GM12878 (cell line): ENCODE measurements around the gene TRIM69. TPM values are rescaled to one million over a fixed set of nuclear protein-coding genes. Genes with fewer than 3 reads are reported as not detected.
A peak's percentile ranks its signal among the peaks of the same experiment; 100 is the strongest.

ENCODE experiments used
- ATAC-seq: fragments of 200-7000 bp; cut with Tn5 transposase; 3 replicates; pipeline ENCODE4 v1.9.1; 2020; ENCODE audit warnings: mild to moderate bottlenecking, moderate library complexity
- BruUV-seq: library from RNA; stranded (reverse); fragments of 400-500 nt; replicated peaks from 2 replicates; lab custom pipeline; 2021; lab: Mats Ljungman, UMichigan
- CTCF ChIA-PET: fragments of 300-600 bp; sonication (Branson Sonifier 250); formaldehyde crosslinking; extraction: SDS; loops from one replicate; lab custom pipeline; 2021; ENCODE audit warnings: inconsistent platforms; lab: Yijun Ruan, JAX
- POLR2A ChIA-PET: fragments of 350-600 bp; formaldehyde crosslinking; extraction: SDS; loops from one replicate; lab custom pipeline; 2021; ENCODE audit warnings: inconsistent platforms; lab: Charles Lee
- RAD21 ChIA-PET: fragments of 300-600 bp; sonication (Branson Sonifier 250); formaldehyde crosslinking; loops from one replicate; lab custom pipeline; 2023; ENCODE audit warnings: antibody characterized with exemption; ENCODE audit not compliant: unreplicated experiment; lab: Charles Lee
- SMC1A ChIA-PET: fragments of 300-600 bp; sonication (Branson Sonifier 250); formaldehyde crosslinking; loops from one replicate; lab custom pipeline; 2023; ENCODE audit not compliant: unreplicated experiment, uncharacterized antibody; lab: Charles Lee
- DNase-seq: peaks from one replicate; pipeline ENCODE4 v3.0.0-alpha.2; 2011; ENCODE audit warnings: low read depth, low spot score
- FAIRE-seq: peaks from 3 replicates; lab custom pipeline; 2011; peaks lifted over from hg19 to GRCh38; lab: Jason Lieb, UNC
- H2AFZ ChIP-seq: 2 replicates; pipeline ENCODE4 v1.6.0; 2011; ENCODE audit warnings: low read depth, low read length, control low read depth; ENCODE audit not compliant: control insufficient read depth
- H3K27ac ChIP-seq: 2 replicates; pipeline ENCODE4 v1.5.1; 2011; ENCODE audit warnings: control low read depth; ENCODE audit not compliant: control insufficient read depth, insufficient read depth
- H3K27me3 ChIP-seq, 2 experiments: replicated peaks in 1 of 2; 2 replicates each; pipeline versions ENCODE4 v1.6.0 to v1.6.1; 2011; ENCODE audit warnings: low read length in 1 of 2; ENCODE audit not compliant: control insufficient read depth in 2 of 2, insufficient read depth in 2 of 2
- H3K36me3 ChIP-seq, 2 experiments: 2 replicates each; pipeline ENCODE4 v1.5.1; 2011; ENCODE audit warnings: low read length in 1 of 2; ENCODE audit not compliant: control insufficient read depth in 2 of 2, insufficient read depth in 2 of 2
- H3K4me1 ChIP-seq: 2 replicates; pipeline ENCODE4 v1.6.1; 2011; ENCODE audit warnings: mild to moderate bottlenecking, low read length, moderate library complexity, mixed read lengths; ENCODE audit not compliant: control insufficient read depth, insufficient read depth
- H3K4me2 ChIP-seq: 2 replicates; pipeline ENCODE4 v1.6.0; 2011; ENCODE audit warnings: control low read depth; ENCODE audit not compliant: control insufficient read depth, insufficient read depth
- H3K4me3 ChIP-seq: fragments of 200-600 bp; sonication (generic); 2 replicates; pipeline ENCODE4 v1.5.1; 2016
- H3K79me2 ChIP-seq: 2 replicates; pipeline ENCODE4 v1.6.0; 2011; ENCODE audit warnings: low read length; ENCODE audit not compliant: control insufficient read depth, insufficient read depth
- H3K9ac ChIP-seq: 2 replicates; pipeline ENCODE4 v1.8.0; 2011; ENCODE audit warnings: low read length, control low read depth, mixed read lengths; ENCODE audit not compliant: control insufficient read depth, insufficient read depth
- H3K9me3 ChIP-seq: replicated peaks from 3 replicates; pipeline ENCODE4 v1.5.1; 2011; ENCODE audit warnings: mild to moderate bottlenecking, low read length; ENCODE audit not compliant: control insufficient read depth, insufficient read depth
- H4K20me1 ChIP-seq: 2 replicates; pipeline ENCODE4 v1.6.0; 2011; ENCODE audit not compliant: control insufficient read depth, insufficient read depth
- CBX5 ChIP-seq: sonication (generic); IDR thresholded peaks from 2 replicates; pipeline ENCODE4 v1.6.1; 2016; ENCODE audit warnings: low read depth, moderate library complexity, mild to moderate bottlenecking, inconsistent platforms
- CHD4 ChIP-seq: fragments of 200-600 bp; sonication (generic); IDR thresholded peaks from 2 replicates; pipeline ENCODE4 v1.6.1; 2016; ENCODE audit warnings: mild to moderate bottlenecking
- EED ChIP-seq: sonication (generic); IDR thresholded peaks from 2 replicates; pipeline ENCODE4 v1.6.1; 2016; ENCODE audit warnings: antibody characterized with exemption, low read depth
- HDGF ChIP-seq: fragments of 450-650 bp; IDR thresholded peaks from 2 replicates; pipeline ENCODE4 v1.6.1; 2016; ENCODE audit warnings: antibody characterized with exemption
- MYB ChIP-seq: fragments of 150-350 bp; IDR thresholded peaks from 2 replicates; pipeline ENCODE4 v1.6.1; 2014; ENCODE audit warnings: mild to moderate bottlenecking, low read depth, low read length, borderline replicate concordance
- PML ChIP-seq: IDR thresholded peaks from 2 replicates; pipeline ENCODE4 v1.6.1; 2012; ENCODE audit warnings: low read length, inconsistent platforms
- RB1 ChIP-seq: fragments of 450-650 bp; formaldehyde crosslinking; IDR thresholded peaks from 2 replicates; pipeline ENCODE4 v1.6.1; 2017; ENCODE audit warnings: mild to moderate bottlenecking, borderline replicate concordance
- RELA ChIP-seq: fragments of 450-650 bp; IDR thresholded peaks from 2 replicates; pipeline ENCODE4 v1.8.0; 2014; ENCODE audit warnings: borderline replicate concordance; ENCODE audit not compliant: partially characterized antibody
- STAT3 ChIP-seq: IDR thresholded peaks from 2 replicates; pipeline ENCODE4 v1.6.1; 2011; ENCODE audit warnings: low read depth, low read length, improper control_type of control experiment
- WGBS: methylation state at CpG from one replicate; pipeline ENCODE4 v1.1.6; 2016; ENCODE audit warnings: low lambda C conversion rate; ENCODE audit not compliant: insufficient replicate concordance, insufficient coverage; ENCODE audit errors: missing lambda C conversion rate; 5-methylcytosine and 5-hydroxymethylcytosine counted together
- in situ Hi-C: fragments of 300-500 bp; cut with MboI; formaldehyde crosslinking; loops from 9 replicates; pipeline ENCODE4 v1.14.3; 2018; ENCODE audit warnings: mixed read lengths
- intact Hi-C: fragments of 100-400 bp; cut with micrococcal nuclease; formaldehyde crosslinking; loops from one replicate; pipeline ENCODE4 v1.14.2; 2022; ENCODE audit not compliant: unreplicated experiment
- polyA plus RNA-seq, 11 experiments: library from polyadenylated mRNA; depleted of rRNA in 4 of 11; unstranded in 6 of 11; stranded (reverse) in 5 of 11; fragments of >200 nt; fragmentation: Nextera tagmentation in 4 of 11; fragmentation: Illumina TruSeq in 1 of 11; extraction: Ambion mirVana in 4 of 11; extraction: Trizol in 1 of 11; gene quantifications; 1 replicate in 1 of 11; 2 replicates in 10 of 11; pipeline versions ENCODE4 v1.2.1 to v1.2.3, GENCODE V29; 2011 to 2016; ENCODE audit warnings: inconsistent platforms in 2 of 11, missing spikeins in 2 of 11, low read depth in 1 of 11
- small RNA-seq: library from RNA; depleted of rRNA; stranded (forward); fragments of <200 nt; gene quantifications from one replicate; pipeline ENCODE3, GENCODE V24; 2014
- total RNA-seq, 4 experiments: library from RNA; depleted of rRNA in 3 of 4; stranded (reverse); fragments of >200 nt in 3 of 4; fragmentation: Illumina TruSeq in 1 of 4; extraction: Trizol in 1 of 4; gene quantifications; 2 replicates each; pipeline versions ENCODE4 v1.2.1 to v1.2.3, GENCODE V29; 2013 to 2021
- TF ChIP-seq, protein P1 (sequence below): IDR thresholded peaks from 2 replicates; pipeline ENCODE4 v1.6.1; 2012; ENCODE audit warnings: low read depth, low read length, improper control_type of control experiment

Gene TRIM69
- total and polyA plus RNA-seq, 10 of the 15 experiments (the other 5 are each of a cell fraction or from before 2014, with no cell fraction given): 11.2 to 52.7 (median 37.8) TPM

DNA sequence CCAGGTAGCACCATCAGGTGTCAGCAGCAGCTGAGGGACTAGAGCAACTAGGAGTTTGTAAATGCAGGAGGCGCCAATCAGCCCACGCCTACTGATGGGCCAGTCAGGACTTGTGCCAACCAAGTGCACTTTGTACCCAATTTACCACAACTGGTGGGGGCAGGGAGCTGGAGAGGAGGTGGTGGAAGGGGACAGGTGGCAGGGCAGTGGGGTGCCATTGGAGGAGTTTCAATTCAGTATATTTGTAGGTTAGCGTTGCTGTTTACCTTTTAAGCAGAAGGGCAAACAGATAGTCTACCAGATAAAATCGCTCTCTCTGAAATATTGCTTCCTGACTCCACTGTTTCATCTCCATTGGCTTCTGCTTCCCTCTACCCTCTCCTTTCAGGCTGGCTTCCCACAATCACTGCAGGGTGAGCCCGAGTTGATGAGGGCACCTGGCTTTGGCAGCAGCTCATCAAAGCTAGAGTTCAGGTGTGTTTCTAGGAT is 75.7 kb downstream of the TRIM69 start (continued):
- no peak for TF ChIP-seq PML
- TF ChIP-seq CHD4: no peak
- TF ChIP-seq EED: no peak
- TF ChIP-seq RELA: no peak

DNA sequence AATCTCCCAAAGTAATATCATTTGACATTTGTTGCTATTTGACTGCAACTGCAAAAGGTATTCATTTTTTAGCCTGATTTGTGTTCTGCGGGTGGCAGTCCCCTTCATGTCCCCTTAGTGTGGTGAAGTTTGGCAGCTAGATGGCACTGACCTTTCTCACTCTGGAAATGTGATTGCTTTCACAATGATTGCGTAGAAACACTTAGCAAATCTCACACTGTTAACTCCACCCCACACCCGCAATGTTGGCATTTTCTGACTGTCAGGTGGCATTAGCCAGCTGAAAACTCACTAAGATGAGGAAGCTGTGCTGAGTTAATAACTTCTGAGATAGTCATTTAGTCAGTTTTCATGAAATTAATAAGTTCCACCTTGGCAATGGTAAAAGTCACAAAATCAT is 76.9 kb downstream of the TRIM69 start:
- ChIA-PET SMC1A (no interaction called here), RAD21 (no interaction called here), POLR2A (no interaction called here), CTCF (interaction anchor here (1.7 to 2.2 kb wide), 2 partner anchors 25 to 40 kb away, joined by 3 to 8 read pairs; no protein-coding TSS in a partner anchor)
- Histone ChIP-seq H4K20me1 (no peaks in the 10 kb centered on the region), H2AFZ (no peak overlapping the region), H3K27me3 (no peaks in the 10 kb centered on the region), H3K27ac (no peak overlapping the region), H3K79me2 (no peaks in the 10 kb centered on the region), H3K4me3 (no peak overlapping the region), H3K9ac (no peak overlapping the region), H3K9me3 (no peaks in the 10 kb centered on the region), H3K4me1 (no peaks in the 10 kb centered on the region), H3K36me3 (no peaks in the 10 kb centered on the region), H3K4me2 (no peak overlapping the region)
- TF ChIP-seq CBX5 (no peak), RB1 (no peak), HDGF (no peak), STAT3 (no peak), MYB (no peak)
- TF ChIP-seq, protein P1, sequence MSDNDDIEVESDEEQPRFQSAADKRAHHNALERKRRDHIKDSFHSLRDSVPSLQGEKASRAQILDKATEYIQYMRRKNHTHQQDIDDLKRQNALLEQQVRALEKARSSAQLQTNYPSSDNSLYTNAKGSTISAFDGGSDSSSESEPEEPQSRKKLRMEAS: no peak
- intact Hi-C loops (no loop called here), in situ Hi-C loops (no loop called here)
- ATAC-seq (peak; percentile 49), DNase-seq (no peak), FAIRE-seq (no peak)
- WGBS: 4% methylated on average over 3 of the region's 3 CpGs
- BruUV-seq: no TSS peak

Small RNA genes within 50 kb of the gene (small RNA-seq; reads per million reads assigned to genes)
- gene RF00019: not detected

Other genes with a start within 250 kb of the TRIM69 start
- gene EIF3J, start 199.4 kb upstream of the TRIM69 start, total RNA-seq (2014; rRNA removed): 45.4 and 47.6 TPM in 2 replicates
- gene EIF3J, start 199.4 kb upstream of the TRIM69 start, total RNA-seq (2014; rRNA removed; fragmentation: Illumina TruSeq; extraction: Trizol): 87.9 and 95.5 TPM in 2 replicates
- gene EIF3J, start 199.4 kb upstream of the TRIM69 start, total RNA-seq (2021): 96.2 and 101 TPM in 2 replicates
- gene EIF3J, start 199.4 kb upstream of the TRIM69 start, polyA plus RNA-seq (2011; rRNA removed): 91.0 and 119 TPM in 2 replicates
- 126 and 162 TPM in 2 replicates for gene EIF3J, start 199.4 kb upstream of the TRIM69 start, polyA plus RNA-seq (2014; fragmentation: Illumina TruSeq; extraction: Trizol)
- gene EIF3J, start 199.4 kb upstream of the TRIM69 start, polyA plus RNA-seq (2014; fragmentation: Nextera tagmentation; extraction: Ambion mirVana): 10 to 100 TPM; 34.7 to 36.3 TPM
- gene EIF3J, start 199.4 kb upstream of the TRIM69 start, polyA plus RNA-seq (2014; rRNA removed): 56.2 and 75.7 TPM in 2 replicates
- 10 to 100 TPM; 48.6 to 52.5 TPM for gene EIF3J, start 199.4 kb upstream of the TRIM69 start, polyA plus RNA-seq (2016; fragmentation: Nextera tagmentation; extraction: Ambion mirVana)
- gene SPG11, start 72.9 kb upstream of the TRIM69 start, total RNA-seq (2014; rRNA removed): 61.2 and 65.6 TPM in 2 replicates
- 57.2 and 62.1 TPM in 2 replicates for gene SPG11, start 72.9 kb upstream of the TRIM69 start, total RNA-seq (2014; rRNA removed; fragmentation: Illumina TruSeq; extraction: Trizol)
- 59.2 and 59.3 TPM in 2 replicates for gene SPG11, start 72.9 kb upstream of the TRIM69 start, total RNA-seq (2021)
- gene SPG11, start 72.9 kb upstream of the TRIM69 start, polyA plus RNA-seq (2011; rRNA removed): 78.0 and 85.1 TPM in 2 replicates
- 48.2 and 51.5 TPM in 2 replicates for gene SPG11, start 72.9 kb upstream of the TRIM69 start, polyA plus RNA-seq (2014; fragmentation: Illumina TruSeq; extraction: Trizol)
- 10 to 100 TPM; 22.1 to 23.6 TPM for gene SPG11, start 72.9 kb upstream of the TRIM69 start, polyA plus RNA-seq (2014; fragmentation: Nextera tagmentation; extraction: Ambion mirVana)
- 39.9 and 46.2 TPM in 2 replicates for gene SPG11, start 72.9 kb upstream of the TRIM69 start, polyA plus RNA-seq (2014; rRNA removed)
- gene SPG11, start 72.9 kb upstream of the TRIM69 start, polyA plus RNA-seq (2016; fragmentation: Nextera tagmentation; extraction: Ambion mirVana): 10 to 100 TPM; 34.3 to 41.7 TPM
- 11.0 and 11.5 TPM in 2 replicates for gene PATL2, start 25.2 kb upstream of the TRIM69 start, total RNA-seq (2014; rRNA removed)
- gene PATL2, start 25.2 kb upstream of the TRIM69 start, total RNA-seq (2014; rRNA removed; fragmentation: Illumina TruSeq; extraction: Trizol): 12.5 and 13.1 TPM in 2 replicates
- gene PATL2, start 25.2 kb upstream of the TRIM69 start, total RNA-seq (2021): 10.7 and 11.5 TPM in 2 replicates
- 13.5 and 14.8 TPM in 2 replicates for gene PATL2, start 25.2 kb upstream of the TRIM69 start, polyA plus RNA-seq (2011; rRNA removed)
- gene PATL2, start 25.2 kb upstream of the TRIM69 start, polyA plus RNA-seq (2014; fragmentation: Illumina TruSeq; extraction: Trizol): 11.9 and 14.8 TPM in 2 replicates
- gene PATL2, start 25.2 kb upstream of the TRIM69 start, polyA plus RNA-seq (2014; fragmentation: Nextera tagmentation; extraction: Ambion mirVana): 10 to 100 TPM; 12.4 TPM
- gene PATL2, start 25.2 kb upstream of the TRIM69 start, polyA plus RNA-seq (2014; rRNA removed): 16.2 and 19.3 TPM in 2 replicates
- gene PATL2, start 25.2 kb upstream of the TRIM69 start, polyA plus RNA-seq (2016; fragmentation: Nextera tagmentation; extraction: Ambion mirVana): 1 to 10 TPM; 4.2 to 7.3 TPM
- gene B2M, start 25.0 kb upstream of the TRIM69 start, total RNA-seq (2014; rRNA removed): 4,481 and 5,701 TPM in 2 replicates
- gene B2M, start 25.0 kb upstream of the TRIM69 start, total RNA-seq (2014; rRNA removed; fragmentation: Illumina TruSeq; extraction: Trizol): 5,217 and 5,589 TPM in 2 replicates
- gene B2M, start 25.0 kb upstream of the TRIM69 start, total RNA-seq (2021): 2,901 and 3,170 TPM in 2 replicates
- 12,663 and 17,808 TPM in 2 replicates for gene B2M, start 25.0 kb upstream of the TRIM69 start, polyA plus RNA-seq (2011; rRNA removed)
- gene B2M, start 25.0 kb upstream of the TRIM69 start, polyA plus RNA-seq (2014; fragmentation: Illumina TruSeq; extraction: Trizol): 11,414 and 13,691 TPM in 2 replicates
- gene B2M, start 25.0 kb upstream of the TRIM69 start, polyA plus RNA-seq (2014; fragmentation: Nextera tagmentation; extraction: Ambion mirVana): over 10,000 TPM; 16,306 to 22,794 TPM
- 4,868 and 5,894 TPM in 2 replicates for gene B2M, start 25.0 kb upstream of the TRIM69 start, polyA plus RNA-seq (2014; rRNA removed)
- 1,000 to 10,000 TPM; 8,335 to 8,413 TPM for gene B2M, start 25.0 kb upstream of the TRIM69 start, polyA plus RNA-seq (2016; fragmentation: Nextera tagmentation; extraction: Ambion mirVana)
- gene TERB2, start 220.2 kb downstream of the TRIM69 start, total RNA-seq (2014; rRNA removed): not detected in 2 replicates
- not detected in 2 replicates for gene TERB2, start 220.2 kb downstream of the TRIM69 start, total RNA-seq (2014; rRNA removed; fragmentation: Illumina TruSeq; extraction: Trizol)
- not detected in 2 replicates for gene TERB2, start 220.2 kb downstream of the TRIM69 start, total RNA-seq (2021)
- not detected in 2 replicates for gene TERB2, start 220.2 kb downstream of the TRIM69 start, polyA plus RNA-seq (2011; rRNA removed)
- not detected in 2 replicates for gene TERB2, start 220.2 kb downstream of the TRIM69 start, polyA plus RNA-seq (2014; fragmentation: Illumina TruSeq; extraction: Trizol)
- gene TERB2, start 220.2 kb downstream of the TRIM69 start, polyA plus RNA-seq (2014; fragmentation: Nextera tagmentation; extraction: Ambion mirVana): not detected
- not detected in 2 replicates for gene TERB2, start 220.2 kb downstream of the TRIM69 start, polyA plus RNA-seq (2014; rRNA removed)
- not detected for gene TERB2, start 220.2 kb downstream of the TRIM69 start, polyA plus RNA-seq (2016; fragmentation: Nextera tagmentation; extraction: Ambion mirVana)